ENCODE results near the gene RAB3GAP2. TPM values are rescaled to one million over a fixed set of nuclear protein-coding genes. Genes with fewer than 3 reads are reported as not detected.
"Not testable (repeated sequence)": the region's sequence is repeated elsewhere in the genome, so short reads cannot be mapped to it uniquely, and the experiment has no call there.

RAB3GAP2 gene
- total RNA-seq, 4 donors from 2014 or later: 23.6 to 33.8 (median 27.7) TPM

- Histone ChIP-seq H3K9me3 (no peaks in the 10 kb centered on the region), H3K36me3 (peaks cover 0 to 22% (median 0%) of the 10 kb centered on the region in 3 donors), H3K4me1 (peaks cover 0 to 6% (median 0%) of the 10 kb centered on the region in 4 donors), H3K27me3 (no peaks in the 10 kb centered on the region), H3K4me3 (peak overlapping the region in 2 of 4 donors; percentile 44 to 50), H3K27ac (peak overlapping the region in 3 of 4 donors; percentile 9 to 69 (median 69))
- no peak for DNase-seq
- TF ChIP-seq POLR2A (IDR thresholded peaks at IDR 0.05): peak; percentile 95 to 96
- no peak for TF ChIP-seq CTCF (IDR thresholded peaks at IDR 0.05)
Observed at GRCh38 chr1:220119043-220119512, 153.2 kb downstream of the RAB3GAP2 start.

- no peak for TF ChIP-seq POLR2A (IDR thresholded peaks at IDR 0.05)
- TF ChIP-seq CTCF (IDR thresholded peaks at IDR 0.05): peak in 5 of 6 experiments; percentile 35 to 73 (median 64)
- Histone ChIP-seq H3K27me3 (no peaks in the 10 kb centered on the region), H3K4me1 (no peaks in the 10 kb centered on the region), H3K9me3 (no peaks in the 10 kb centered on the region), H3K4me3 (no peak overlapping the region), H3K27ac (no peak overlapping the region), H3K36me3 (peaks cover 0 to 56% (median 0%) of the 10 kb centered on the region in 3 donors)
- DNase-seq: peak in 1 of 3 donors; percentile 60
Observed at GRCh38 chr1:220113136-220113695, 159.0 kb downstream of the RAB3GAP2 start.

- H3K4me3 ChIP-seq, H3K27ac ChIP-seq, H3K9me3 ChIP-seq, H3K27me3 ChIP-seq, DNase-seq, H3K4me1 ChIP-seq: not testable (repeated sequence)
- peaks cover 0 to 60% (median 0%) of the 10 kb centered on the region in 3 donors for H3K36me3 ChIP-seq
Observed at GRCh38 chr1:220112600-220112999, 159.7 kb downstream of the RAB3GAP2 start.

GRCh38 chr1:220110473-220110872, 161.8 kb downstream of the RAB3GAP2 start:
- H3K27ac ChIP-seq, H3K9me3 ChIP-seq, H3K4me1 ChIP-seq, H3K27me3 ChIP-seq, DNase-seq, H3K4me3 ChIP-seq: not testable (repeated sequence)
- peaks cover 0 to 61% (median 0%) of the 10 kb centered on the region in 3 donors for H3K36me3 ChIP-seq

GRCh38 chr1:220099826-220100225, 172.4 kb downstream of the RAB3GAP2 start:
- no peak for DNase-seq
- Histone ChIP-seq H3K36me3 (peaks cover 0 to 72% (median 0%) of the 10 kb centered on the region in 3 donors), H3K4me3 (no peak overlapping the region), H3K4me1 (peaks cover 0 to 11% (median 0%) of the 10 kb centered on the region in 4 donors), H3K27ac (no peak overlapping the region), H3K27me3 (no peaks in the 10 kb centered on the region), H3K9me3 (no peaks in the 10 kb centered on the region)
- no peak for TF ChIP-seq POLR2A (IDR thresholded peaks at IDR 0.05)
- no peak for TF ChIP-seq CTCF (IDR thresholded peaks at IDR 0.05)

Small RNA genes within 50 kb of the gene (small RNA-seq; reads per million reads assigned to genes)
- gene MIR194-1 (269 to 2,427 reads per million in 2 donors), gene MIR215 (1,729 to 16,771 reads per million in 2 donors), gene MIR664A (0 reads per million in 2 donors), gene SNORA36B (0.57 to 1.2 reads per million in 2 donors)

Other genes with a start within 250 kb of the RAB3GAP2 start
- 10 to 100 TPM; 25.2 to 90.0 (median 62.9) TPM for gene EPRS1, start 225.9 kb downstream of the RAB3GAP2 start, total RNA-seq
- 10 to 100 TPM; 21.5 to 77.9 (median 56.7) TPM for gene BPNT1, start 182.7 kb downstream of the RAB3GAP2 start, total RNA-seq
- 10 to 100 TPM; 42.1 to 59.1 (median 52.4) TPM for gene IARS2, start 178.3 kb downstream of the RAB3GAP2 start, total RNA-seq